GM12865 (cell line): ENCODE measurements around the gene SWAP70.

Experiments
- DNase-seq: peaks from one replicate; pipeline ENCODE4 v3.0.0; 2010; ENCODE audit warnings: low read depth
- H3K4me3 ChIP-seq: 2 replicates; pipeline ENCODE4 v1.5.1; 2011; ENCODE audit warnings: mild to moderate bottlenecking, low read depth, low read length, control low read depth
- TF ChIP-seq, protein P1 (sequence below): IDR thresholded peaks from 2 replicates; pipeline ENCODE4 v1.5.1; 2011; ENCODE audit warnings: low read length, control low read depth, low read depth, inconsistent platforms; ENCODE audit not compliant: insufficient read depth; ENCODE audit errors: missing control alignments

The SWAP70 gene

DNA sequence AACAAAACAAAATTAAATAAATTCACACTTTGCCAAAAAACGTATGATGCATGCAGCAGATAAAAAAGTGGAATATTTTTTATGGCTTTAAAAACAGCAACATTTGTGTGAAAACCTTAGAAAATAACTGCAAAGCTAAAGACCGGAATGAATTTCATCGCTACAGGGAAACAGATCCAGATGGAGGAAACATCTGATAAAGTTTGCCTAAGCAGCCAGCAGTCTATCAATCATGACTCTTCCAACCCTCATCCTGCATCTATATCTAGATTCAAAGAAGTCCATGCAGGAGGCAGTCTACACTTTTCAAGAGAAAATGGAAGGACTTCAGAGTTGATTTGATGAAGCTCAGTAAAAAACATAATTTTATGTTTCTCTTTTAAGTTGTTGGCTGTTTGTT is 126.8 kb downstream of the SWAP70 start:
- TF ChIP-seq, protein P1, sequence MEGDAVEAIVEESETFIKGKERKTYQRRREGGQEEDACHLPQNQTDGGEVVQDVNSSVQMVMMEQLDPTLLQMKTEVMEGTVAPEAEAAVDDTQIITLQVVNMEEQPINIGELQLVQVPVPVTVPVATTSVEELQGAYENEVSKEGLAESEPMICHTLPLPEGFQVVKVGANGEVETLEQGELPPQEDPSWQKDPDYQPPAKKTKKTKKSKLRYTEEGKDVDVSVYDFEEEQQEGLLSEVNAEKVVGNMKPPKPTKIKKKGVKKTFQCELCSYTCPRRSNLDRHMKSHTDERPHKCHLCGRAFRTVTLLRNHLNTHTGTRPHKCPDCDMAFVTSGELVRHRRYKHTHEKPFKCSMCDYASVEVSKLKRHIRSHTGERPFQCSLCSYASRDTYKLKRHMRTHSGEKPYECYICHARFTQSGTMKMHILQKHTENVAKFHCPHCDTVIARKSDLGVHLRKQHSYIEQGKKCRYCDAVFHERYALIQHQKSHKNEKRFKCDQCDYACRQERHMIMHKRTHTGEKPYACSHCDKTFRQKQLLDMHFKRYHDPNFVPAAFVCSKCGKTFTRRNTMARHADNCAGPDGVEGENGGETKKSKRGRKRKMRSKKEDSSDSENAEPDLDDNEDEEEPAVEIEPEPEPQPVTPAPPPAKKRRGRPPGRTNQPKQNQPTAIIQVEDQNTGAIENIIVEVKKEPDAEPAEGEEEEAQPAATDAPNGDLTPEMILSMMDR, result no peak

DNA sequence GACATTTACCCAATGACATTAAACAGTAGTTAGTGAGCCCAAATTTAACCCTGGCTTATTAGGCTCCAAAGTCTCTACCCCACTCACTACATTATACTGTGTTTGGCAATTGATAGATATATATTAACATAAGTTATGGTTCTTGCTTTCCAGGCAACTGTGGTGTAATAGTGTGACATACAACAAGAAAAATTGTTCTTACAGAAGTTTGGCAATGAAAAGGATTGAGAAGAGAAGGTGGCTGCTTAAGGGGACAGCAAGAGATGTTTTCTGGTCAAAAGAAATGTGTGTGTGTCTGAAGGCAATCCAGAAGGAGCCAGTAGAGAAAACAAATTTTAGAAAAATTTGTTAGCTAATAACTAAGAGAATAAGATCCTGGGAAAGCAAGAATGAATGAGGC is 132.4 kb downstream of the SWAP70 start:
- no peak for DNase-seq
- no peak overlapping the region for H3K4me3 ChIP-seq
- TF ChIP-seq, protein P1, result no peak

More for the DNA sequence above, 126.8 kb downstream of the SWAP70 start:
- no peak overlapping the region for H3K4me3 ChIP-seq
- no peak for DNase-seq

DNA sequence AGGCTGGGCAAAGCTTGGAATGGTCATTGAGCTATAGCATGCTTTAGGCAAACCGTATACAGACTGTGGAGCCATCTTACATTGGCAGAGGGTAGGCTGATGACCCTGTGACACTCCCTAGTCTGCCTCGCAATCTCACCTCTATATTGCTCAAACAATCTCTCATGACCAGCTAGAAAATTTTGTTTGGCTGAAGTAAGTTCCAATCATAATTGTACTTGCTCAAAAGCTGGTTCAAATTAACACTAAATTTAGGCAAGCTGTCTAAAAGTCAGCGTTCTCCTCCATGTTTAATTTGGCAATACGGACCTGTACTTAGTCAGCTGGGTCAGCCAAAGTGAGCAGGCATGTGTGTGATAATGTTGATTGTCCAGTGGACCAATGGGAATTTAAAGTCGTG is 133.0 kb downstream of the SWAP70 start:
- no peak for DNase-seq
- TF ChIP-seq, protein P1, result no peak
- no peak overlapping the region for H3K4me3 ChIP-seq

DNA sequence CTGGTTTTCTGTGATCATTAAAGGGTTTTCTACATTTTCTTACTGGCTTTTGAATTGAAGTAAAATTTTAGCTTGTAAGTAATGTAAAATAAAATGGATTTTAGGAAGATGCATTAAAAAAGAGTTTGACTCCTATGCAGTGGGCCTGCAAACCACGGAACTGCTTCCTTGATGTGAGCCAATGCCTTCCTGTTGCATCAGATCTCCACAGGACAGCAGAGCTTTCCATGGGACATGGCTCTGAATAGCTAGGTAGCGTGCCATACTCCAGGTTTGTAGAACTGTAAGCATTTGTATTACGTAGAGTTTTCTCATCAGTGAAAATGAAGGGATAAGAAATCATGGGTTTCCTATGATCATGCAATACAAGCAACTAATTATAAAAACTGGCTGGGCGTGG is 133.4 kb downstream of the SWAP70 start:
- TF ChIP-seq, protein P1, result no peak
- DNase-seq, result no peak
- H3K4me3 ChIP-seq, result no peak overlapping the region

DNA sequence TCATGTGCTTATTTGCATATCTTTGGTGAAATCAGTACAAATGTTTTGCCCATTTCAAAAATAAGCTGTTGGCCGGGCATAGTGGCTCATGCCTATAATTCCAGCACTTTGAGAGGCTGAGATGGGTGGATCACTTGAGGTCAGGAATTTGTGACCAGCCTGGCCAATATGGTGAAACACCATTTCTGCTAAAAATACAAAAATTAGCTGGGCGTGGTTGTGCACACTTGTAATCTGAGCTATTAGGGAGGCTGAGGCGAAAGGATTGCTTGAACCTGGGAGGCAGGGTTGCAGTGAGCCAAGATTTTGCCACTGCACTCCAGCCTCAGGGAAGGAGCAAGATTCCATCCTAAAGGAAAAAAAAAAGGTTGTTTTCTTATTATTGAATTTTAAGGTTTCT is 136.0 kb downstream of the SWAP70 start:
- TF ChIP-seq, protein P1, result no peak
- DNase-seq, result no peak
- no peak overlapping the region for H3K4me3 ChIP-seq

DNA sequence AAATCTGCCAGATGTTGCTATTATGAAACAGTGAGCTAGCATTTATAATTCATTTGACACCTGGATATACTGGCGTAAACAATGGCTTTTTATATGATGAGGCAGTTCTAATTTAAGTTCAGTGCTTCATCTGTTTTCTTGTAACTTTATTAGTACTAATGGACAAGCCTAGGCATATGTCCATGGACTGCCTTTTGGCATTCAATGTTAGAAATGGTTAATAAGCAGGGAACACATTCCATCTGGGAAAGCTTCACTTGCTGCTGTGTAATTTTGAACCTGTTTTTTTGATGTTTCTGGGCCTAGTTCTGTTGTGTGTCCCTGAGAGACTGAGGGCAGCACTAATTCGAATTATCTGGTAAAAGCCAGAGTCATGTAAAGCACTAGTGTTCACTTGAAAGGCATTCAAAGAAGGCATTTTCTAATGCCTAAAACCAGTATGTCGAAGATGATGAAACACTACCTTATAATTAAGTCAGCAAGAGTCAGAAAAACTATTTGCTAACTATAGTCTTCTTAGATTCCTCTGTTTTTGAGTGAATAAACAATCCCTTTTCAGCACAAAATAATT is 138.5 kb downstream of the SWAP70 start:
- no peak for DNase-seq

More for the DNA sequence above, 138.5 kb downstream of the SWAP70 start:
- no peak overlapping the region for H3K4me3 ChIP-seq
- TF ChIP-seq, protein P1, result no peak
